Mesendoderm (in vitro differentiated cells): ENCODE data around the gene FGFRL1.

Source experiments
- DNase-seq: peaks from one replicate; pipeline ENCODE4 v3.0.0; 2013
- H2AK5ac ChIP-seq: 2 replicates; pipeline ENCODE4 v1.6.1; 2013; ENCODE audit warnings: low read length, inconsistent platforms
- H2BK120ac ChIP-seq: 2 replicates; pipeline ENCODE4 v1.6.1; 2013; ENCODE audit warnings: low read depth, mild to moderate bottlenecking, low read length, moderate library complexity, mixed read lengths
- H2BK15ac ChIP-seq: replicated peaks from 2 replicates; pipeline ENCODE4 v1.6.1; 2013; ENCODE audit warnings: low read depth, mild to moderate bottlenecking, moderate library complexity
- H2BK5ac ChIP-seq: 2 replicates; pipeline ENCODE4 v1.6.1; 2013; ENCODE audit warnings: low read length, inconsistent platforms
- H3K18ac ChIP-seq: 2 replicates; pipeline ENCODE4 v1.6.1; 2013; ENCODE audit warnings: mild to moderate bottlenecking, low read length, mixed read lengths
- H3K23ac ChIP-seq: one replicate; pipeline ENCODE4 v1.6.1; 2013; ENCODE audit warnings: low read length
- H3K27ac ChIP-seq: 2 replicates; pipeline ENCODE4 v1.5.1; 2013; ENCODE audit warnings: low read depth, mild to moderate bottlenecking, inconsistent platforms, low read length, moderate library complexity
- H3K27me3 ChIP-seq: 2 replicates; pipeline ENCODE4 v1.6.1; 2013; ENCODE audit warnings: low read length, control low read depth, mild to moderate bottlenecking, inconsistent platforms; ENCODE audit not compliant: insufficient read depth, poor library complexity
- H3K36me3 ChIP-seq: 2 replicates; pipeline ENCODE4 v1.6.1; 2013; ENCODE audit warnings: low read length, inconsistent platforms; ENCODE audit not compliant: control insufficient read depth, insufficient read depth
- H3K4ac ChIP-seq: one replicate; pipeline ENCODE4 v1.6.1; 2013; ENCODE audit warnings: low read depth, mild to moderate bottlenecking, low read length, moderate library complexity
- H3K4me1 ChIP-seq: 2 replicates; pipeline ENCODE4 v1.6.1; 2013; ENCODE audit warnings: low read depth, low read length, inconsistent platforms; ENCODE audit not compliant: control insufficient read depth
- H3K4me2 ChIP-seq: 2 replicates; pipeline ENCODE4 v1.6.1; 2013; ENCODE audit warnings: low read length
- H3K4me3 ChIP-seq: 2 replicates; pipeline ENCODE4 v1.5.1; 2013; ENCODE audit warnings: mild to moderate bottlenecking, low read length
- H3K56ac ChIP-seq: one replicate; pipeline ENCODE4 v1.6.1; 2013; ENCODE audit warnings: low read length
- H3K79me1 ChIP-seq: 2 replicates; pipeline ENCODE4 v1.6.1; 2013; ENCODE audit warnings: low read length, inconsistent platforms
- H3K79me2 ChIP-seq: 2 replicates; pipeline ENCODE4 v1.6.1; 2013; ENCODE audit warnings: mild to moderate bottlenecking, low read length; ENCODE audit not compliant: control insufficient read depth, insufficient read depth
- H3K9ac ChIP-seq: 2 replicates; pipeline ENCODE4 v1.6.1; 2013; ENCODE audit warnings: low read length, inconsistent platforms
- H4K5ac ChIP-seq: one replicate; pipeline ENCODE4 v1.6.1; 2013; ENCODE audit warnings: low read length
- H4K8ac ChIP-seq: one replicate; pipeline ENCODE4 v1.6.1; 2013; ENCODE audit warnings: low read depth, mild to moderate bottlenecking, control low read depth, low read length, moderate library complexity
- WGBS: extraction: QIAGEN DNeasy Blood & Tissue Kit; methylation state at CpG from one replicate; pipeline ENCODE4 v1.1.7; 2013; ENCODE audit warnings: low lambda C conversion rate, missing lambda C conversion rate; ENCODE audit not compliant: insufficient coverage; ENCODE audit errors: extremely low coverage; 5-methylcytosine and 5-hydroxymethylcytosine counted together

The FGFRL1 gene

GRCh38 chr4:1047976-1048772 lies 36.7 kb downstream of the FGFRL1 start:
- Histone ChIP-seq H2BK5ac (no peak overlapping the region), H4K5ac (no peak overlapping the region), H3K4ac (no peak overlapping the region), H3K27me3 (peaks cover under 1% of the 10 kb centered on the region), H3K79me1 (no peaks in the 10 kb centered on the region), H3K27ac (no peak overlapping the region), H2AK5ac (no peak overlapping the region), H3K4me1 (peaks cover 4% of the 10 kb centered on the region), H3K36me3 (no peaks in the 10 kb centered on the region), H3K79me2 (no peaks in the 10 kb centered on the region), H3K23ac (no peak overlapping the region), H3K4me3 (no peak overlapping the region), H3K9ac (no peak overlapping the region), H3K4me2 (no peak overlapping the region), H2BK120ac (no peak overlapping the region), H3K18ac (no peak overlapping the region), H3K56ac (no peak overlapping the region), H2BK15ac (no peak overlapping the region), H4K8ac (no peak overlapping the region)
- WGBS, result no CpG with 5 or more reads among the region's 34 CpGs
- DNase-seq, result no peak

- H3K4me3 ChIP-seq, result no peak overlapping the region
- no peak overlapping the region for H3K4ac ChIP-seq
- H3K36me3 ChIP-seq, result no peaks in the 10 kb centered on the region
- H3K79me1 ChIP-seq, result no peaks in the 10 kb centered on the region
- no peak overlapping the region for H2AK5ac ChIP-seq
- no peak overlapping the region for H3K56ac ChIP-seq
- no peak overlapping the region for H4K8ac ChIP-seq
- H3K18ac ChIP-seq, result no peak overlapping the region
- no peak overlapping the region for H3K23ac ChIP-seq
- H3K9ac ChIP-seq, result no peak overlapping the region
- no peak overlapping the region for H2BK120ac ChIP-seq
- WGBS, result no CpG with 5 or more reads among the region's 16 CpGs
- H3K27ac ChIP-seq, result no peak overlapping the region
- peaks cover 4% of the 10 kb centered on the region for H3K27me3 ChIP-seq
- H2BK15ac ChIP-seq, result no peak overlapping the region
- no peak overlapping the region for H2BK5ac ChIP-seq
- DNase-seq, result no peak
- no peaks in the 10 kb centered on the region for H3K79me2 ChIP-seq
- H3K4me2 ChIP-seq, result no peak overlapping the region
- H3K4me1 ChIP-seq, result no peaks in the 10 kb centered on the region
- H4K5ac ChIP-seq, result no peak overlapping the region
Observed at GRCh38 chr4:1048773-1049590, 37.6 kb downstream of the FGFRL1 start.

DNA sequence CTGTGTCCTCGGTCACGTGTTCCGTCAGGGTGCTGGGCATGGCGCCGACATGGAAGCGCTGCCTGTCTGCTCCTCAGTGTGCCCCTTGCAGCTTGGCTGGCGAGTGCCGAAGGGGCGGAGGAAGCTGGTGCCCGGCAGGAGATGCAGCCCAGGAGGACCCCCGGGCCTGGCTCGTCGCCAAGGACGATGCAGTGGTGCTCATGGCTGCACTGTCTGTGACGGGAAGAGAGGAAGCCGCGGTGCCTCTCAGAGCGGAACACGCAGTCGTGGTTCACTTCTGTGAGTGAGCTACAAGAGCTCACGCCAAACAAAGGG lies 38.1 kb downstream of the FGFRL1 start:
- H3K36me3 ChIP-seq, result no peaks in the 10 kb centered on the region
- no peak overlapping the region for H4K5ac ChIP-seq
- H4K8ac ChIP-seq, result no peak overlapping the region
- no peak for DNase-seq
- H2BK120ac ChIP-seq, result no peak overlapping the region
- H3K4ac ChIP-seq, result no peak overlapping the region
- H3K4me1 ChIP-seq, result no peaks in the 10 kb centered on the region
- no peak overlapping the region for H3K18ac ChIP-seq
- peaks cover 4% of the 10 kb centered on the region for H3K27me3 ChIP-seq
- H3K79me1 ChIP-seq, result no peaks in the 10 kb centered on the region
- no peak overlapping the region for H3K4me3 ChIP-seq
- H2BK15ac ChIP-seq, result no peak overlapping the region
- no peak overlapping the region for H3K4me2 ChIP-seq
- H2AK5ac ChIP-seq, result no peak overlapping the region
- no peak overlapping the region for H3K56ac ChIP-seq
- H3K27ac ChIP-seq, result no peak overlapping the region
- H3K79me2 ChIP-seq, result no peaks in the 10 kb centered on the region
- H3K9ac ChIP-seq, result no peak overlapping the region
- H3K23ac ChIP-seq, result no peak overlapping the region
- no CpG with 5 or more reads among the region's 21 CpGs for WGBS
- H2BK5ac ChIP-seq, result no peak overlapping the region

- no peaks in the 10 kb centered on the region for H3K79me1 ChIP-seq
- H4K5ac ChIP-seq, result no peak overlapping the region
- no peaks in the 10 kb centered on the region for H3K36me3 ChIP-seq
- H3K4me1 ChIP-seq, result no peaks in the 10 kb centered on the region
- H3K27ac ChIP-seq, result no peak overlapping the region
- peaks cover 4% of the 10 kb centered on the region for H3K27me3 ChIP-seq
- H3K18ac ChIP-seq, result no peak overlapping the region
- H3K4me3 ChIP-seq, result no peak overlapping the region
- H3K79me2 ChIP-seq, result no peaks in the 10 kb centered on the region
- WGBS, result no CpG with 5 or more reads among the region's 40 CpGs
- H3K4me2 ChIP-seq, result no peak overlapping the region
- no peak overlapping the region for H2BK120ac ChIP-seq
- no peak overlapping the region for H3K4ac ChIP-seq
- H2BK15ac ChIP-seq, result no peak overlapping the region
- H3K23ac ChIP-seq, result no peak overlapping the region
- H4K8ac ChIP-seq, result no peak overlapping the region
- peak overlapping the region; percentile 33 for H3K9ac ChIP-seq
- H3K56ac ChIP-seq, result peak overlapping the region; percentile 47
- H2AK5ac ChIP-seq, result no peak overlapping the region
- no peak overlapping the region for H2BK5ac ChIP-seq
- DNase-seq, result peak; percentile 74
Observed at GRCh38 chr4:1050486-1051213, 39.2 kb downstream of the FGFRL1 start.

GRCh38 chr4:1051472-1051871 lies 40.0 kb downstream of the FGFRL1 start:
- no peak overlapping the region for H3K56ac ChIP-seq
- H3K27me3 ChIP-seq, result peaks cover 4% of the 10 kb centered on the region
- no peak overlapping the region for H3K4ac ChIP-seq
- no peak overlapping the region for H2BK15ac ChIP-seq
- H3K9ac ChIP-seq, result no peak overlapping the region
- H3K4me3 ChIP-seq, result no peak overlapping the region
- H2BK120ac ChIP-seq, result no peak overlapping the region
- no peak for DNase-seq
- H3K36me3 ChIP-seq, result no peaks in the 10 kb centered on the region
- H3K27ac ChIP-seq, result no peak overlapping the region
- no peak overlapping the region for H4K8ac ChIP-seq
- no peaks in the 10 kb centered on the region for H3K79me2 ChIP-seq
- H3K79me1 ChIP-seq, result no peaks in the 10 kb centered on the region
- H3K18ac ChIP-seq, result no peak overlapping the region
- no peak overlapping the region for H3K4me2 ChIP-seq
- H4K5ac ChIP-seq, result no peak overlapping the region
- no peak overlapping the region for H3K23ac ChIP-seq
- no peaks in the 10 kb centered on the region for H3K4me1 ChIP-seq
- no CpG with 5 or more reads among the region's 9 CpGs for WGBS
- no peak overlapping the region for H2BK5ac ChIP-seq
- H2AK5ac ChIP-seq, result no peak overlapping the region
